HG03460 (cell line): ENCODE measurements around the gene MAPK4.
"Not testable (repeated sequence)": the region's sequence is repeated elsewhere in the genome, so short reads cannot be mapped to it uniquely, and the experiment has no call there.

Experiments
- ATAC-seq: cut with Tn5 transposase; IDR thresholded peaks from one replicate; pipeline ENCODE4 v1.9.1; 2021; ENCODE audit not compliant: unreplicated experiment

Gene MAPK4

DNA sequence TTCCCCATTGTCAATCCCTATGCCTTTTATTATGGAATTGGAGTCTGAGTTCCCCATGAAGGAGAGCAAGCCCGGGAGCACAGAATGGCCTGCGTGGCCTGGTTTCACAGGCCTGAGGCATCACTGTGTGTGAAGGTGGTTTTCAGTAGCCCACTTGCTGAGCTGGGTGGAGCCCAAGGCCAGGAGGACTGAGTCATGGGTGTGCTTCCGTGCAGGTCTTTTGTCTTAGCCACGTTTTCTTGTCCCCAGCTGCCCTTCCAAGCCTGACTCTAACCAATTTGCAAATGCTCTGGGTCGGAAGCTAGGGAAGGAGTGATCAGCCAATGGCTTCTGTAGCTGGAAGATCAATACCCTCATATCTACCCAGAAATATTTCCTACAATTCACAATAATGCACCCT lies 119.2 kb downstream of the MAPK4 start:
- no peak for ATAC-seq

DNA sequence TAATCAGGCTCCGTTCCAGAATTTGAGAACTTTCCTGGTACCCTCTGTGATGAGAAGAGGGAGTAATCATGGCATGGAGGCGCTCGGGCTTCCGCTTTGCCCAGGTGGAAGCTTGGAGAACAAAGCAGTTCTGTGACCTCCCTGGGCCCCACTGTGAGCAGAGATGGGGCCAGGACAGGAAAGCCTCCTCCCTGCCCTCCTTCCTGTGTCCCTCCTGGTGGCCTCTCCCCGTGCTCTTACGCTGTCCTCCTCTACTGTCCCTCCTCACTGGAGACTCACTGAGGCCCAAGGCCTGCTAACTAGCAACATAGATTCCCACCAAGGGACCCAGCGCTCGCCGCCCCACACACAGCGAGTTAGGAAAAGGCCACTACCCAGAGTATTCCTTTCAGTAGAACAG lies 119.8 kb downstream of the MAPK4 start:
- ATAC-seq = no peak

DNA sequence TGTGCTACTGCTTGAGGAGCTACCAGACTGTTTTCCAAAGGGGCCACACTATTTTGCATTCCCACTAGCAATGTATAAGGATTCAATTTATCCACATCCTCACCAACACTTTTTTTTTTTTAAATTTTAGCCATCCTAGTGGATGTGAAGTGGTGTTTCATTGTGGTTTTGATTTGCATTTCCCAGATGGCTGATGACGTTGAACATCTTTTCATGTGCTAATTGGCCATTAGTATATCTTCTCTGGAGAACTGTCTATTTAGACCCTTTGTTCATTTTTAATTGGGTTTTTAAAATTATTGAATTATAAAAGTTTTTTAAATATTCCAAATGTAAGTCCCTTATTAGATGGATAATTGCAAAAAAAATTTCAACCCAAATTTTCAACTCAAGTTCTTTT lies 121.1 kb downstream of the MAPK4 start:
- ATAC-seq = no peak

DNA sequence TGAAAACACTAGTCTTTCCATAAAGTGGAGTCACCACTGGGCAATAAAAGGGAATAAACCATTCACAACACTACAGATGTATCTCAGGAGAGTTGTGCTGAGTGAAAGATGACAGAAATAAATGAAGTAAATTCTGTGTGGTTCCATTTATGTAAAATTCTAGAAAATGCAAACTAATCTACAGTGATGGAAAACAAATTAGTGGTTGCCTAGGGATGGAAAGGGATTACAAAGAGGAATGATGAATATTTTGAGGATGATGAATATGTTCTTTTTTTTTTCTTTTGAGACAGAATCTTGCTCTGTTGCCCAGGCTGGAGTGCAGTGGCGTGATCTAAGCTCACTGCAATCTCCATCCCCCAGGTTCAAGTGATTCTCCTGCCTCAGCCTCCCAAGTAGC lies 123.0 kb downstream of the MAPK4 start:
- ATAC-seq = no peak

GRCh38 chr18:50686409-50686808 lies 126.5 kb downstream of the MAPK4 start:
- ATAC-seq = no peak

GRCh38 chr18:50687491-50687890 lies 127.6 kb downstream of the MAPK4 start:
- ATAC-seq = no peak

GRCh38 chr18:50689578-50689977 lies 129.7 kb downstream of the MAPK4 start:
- no peak for ATAC-seq

GRCh38 chr18:50694147-50694546 lies 134.3 kb downstream of the MAPK4 start:
- ATAC-seq = no peak

GRCh38 chr18:50695431-50696176 lies 135.7 kb downstream of the MAPK4 start:
- ATAC-seq = no peak

GRCh38 chr18:50696436-50696835 lies 136.5 kb downstream of the MAPK4 start:
- ATAC-seq = no peak

GRCh38 chr18:50696929-50697328 lies 137.0 kb downstream of the MAPK4 start:
- no peak for ATAC-seq

GRCh38 chr18:50697509-50697908 lies 137.6 kb downstream of the MAPK4 start:
- ATAC-seq = no peak

DNA sequence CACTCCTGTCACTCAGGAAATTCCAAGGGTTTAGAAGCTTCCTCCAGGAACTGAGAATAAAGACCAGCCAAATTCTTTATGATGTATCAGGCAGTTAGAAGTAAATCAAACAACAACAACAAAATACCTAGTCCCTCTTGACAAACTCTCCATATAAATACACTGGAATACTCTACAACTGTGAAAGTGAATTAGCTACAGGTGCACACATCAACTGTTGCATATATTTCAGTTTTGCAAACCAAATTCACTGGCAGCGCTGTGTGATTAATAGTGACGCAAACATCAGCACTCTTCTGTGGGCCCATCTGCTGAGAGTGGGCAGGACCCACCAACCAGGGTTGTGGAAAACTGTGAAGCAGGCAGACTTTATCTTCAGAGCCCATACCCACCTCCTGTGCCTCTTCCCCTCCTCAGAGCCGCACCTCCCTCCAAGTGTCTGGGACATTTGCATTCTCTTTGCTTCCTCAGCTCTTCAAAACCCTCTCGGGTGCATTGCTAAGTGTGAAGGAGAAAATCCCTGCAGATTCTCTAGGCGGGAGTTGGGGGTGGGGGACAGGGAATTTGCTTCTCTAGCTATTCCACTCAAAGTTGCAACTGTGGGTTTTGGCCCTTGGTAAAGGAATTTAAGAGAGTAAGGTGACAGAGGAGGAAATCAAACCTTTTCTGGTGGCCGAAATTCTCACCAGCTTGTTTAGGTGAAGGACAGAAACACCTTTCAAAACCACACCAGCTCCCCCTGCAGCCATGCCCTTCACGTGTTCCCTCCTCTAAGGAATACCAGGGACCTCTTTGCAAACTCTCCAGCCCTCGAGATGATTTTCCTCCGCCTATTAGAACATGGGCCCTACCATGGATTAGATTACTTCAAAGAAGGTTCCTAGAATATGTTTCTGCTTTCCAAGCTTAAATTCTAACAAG lies 140.6 kb downstream of the MAPK4 start:
- no peak for ATAC-seq

DNA sequence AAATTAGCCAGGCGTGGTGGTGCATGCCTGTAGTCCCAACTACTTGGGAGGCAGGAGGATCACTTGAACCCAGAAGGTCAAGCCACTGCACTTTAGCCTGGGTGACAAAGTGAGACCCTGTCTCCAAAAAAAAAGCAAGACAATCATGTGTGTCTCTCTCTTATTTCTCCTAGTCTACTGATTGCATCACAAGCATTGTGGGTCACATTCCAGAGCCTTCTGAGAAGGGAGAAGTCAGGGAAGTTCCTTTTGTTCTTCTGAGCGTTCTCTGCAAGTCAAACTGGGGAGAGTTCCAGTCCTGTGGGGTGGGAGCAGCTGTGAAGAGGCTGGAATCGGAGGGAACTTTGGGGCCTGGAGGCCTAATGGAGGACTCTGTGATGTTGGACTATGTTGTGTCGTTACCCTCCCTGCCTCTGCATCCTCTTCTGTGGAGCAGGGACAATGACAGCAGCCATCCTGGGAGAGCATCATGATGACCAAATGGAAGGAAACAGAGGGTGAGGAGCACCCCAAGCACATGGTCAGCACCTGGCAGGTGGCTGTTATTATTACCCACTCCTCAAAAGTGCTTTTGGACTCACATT lies 144.6 kb downstream of the MAPK4 start:
- ATAC-seq = no peak

DNA sequence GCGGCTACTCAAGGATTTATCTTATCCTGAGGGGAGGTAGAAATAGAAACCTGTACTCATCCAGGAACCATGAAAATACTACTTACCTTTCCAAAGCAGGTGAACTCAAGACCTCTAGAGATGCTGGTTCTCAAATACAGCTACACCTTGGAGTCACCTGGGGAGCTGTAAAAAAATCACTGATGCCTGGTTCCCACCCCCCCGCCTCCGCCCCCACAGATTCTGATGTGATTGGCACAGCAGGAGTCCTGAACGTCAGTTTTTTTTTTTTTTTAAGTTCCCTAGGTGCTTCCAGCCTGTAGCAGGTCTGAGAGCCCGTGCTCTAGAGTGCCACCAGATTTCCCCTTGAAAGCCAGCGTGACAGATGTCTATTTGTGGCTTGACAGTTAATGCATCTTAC lies 146.3 kb downstream of the MAPK4 start:
- ATAC-seq = no peak

DNA sequence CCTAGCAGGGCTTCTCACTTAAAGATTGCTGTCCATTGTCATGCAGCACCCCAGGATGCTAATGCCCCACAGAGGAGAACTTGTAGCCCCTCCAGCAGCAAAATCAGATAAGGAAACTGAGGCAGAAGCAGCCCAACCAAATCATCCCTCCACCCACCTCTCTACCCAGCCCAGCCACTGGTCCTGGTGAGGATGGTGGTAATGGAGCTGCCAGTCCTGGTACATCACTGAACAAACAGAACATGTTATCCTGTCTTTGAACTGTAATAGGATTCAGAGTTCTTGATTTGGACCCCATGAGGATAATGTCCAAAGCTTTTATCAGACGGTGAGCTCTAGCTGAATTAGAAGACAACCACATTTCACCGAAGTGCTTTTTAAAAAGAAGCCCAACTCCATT lies 146.8 kb downstream of the MAPK4 start:
- ATAC-seq = no peak

DNA sequence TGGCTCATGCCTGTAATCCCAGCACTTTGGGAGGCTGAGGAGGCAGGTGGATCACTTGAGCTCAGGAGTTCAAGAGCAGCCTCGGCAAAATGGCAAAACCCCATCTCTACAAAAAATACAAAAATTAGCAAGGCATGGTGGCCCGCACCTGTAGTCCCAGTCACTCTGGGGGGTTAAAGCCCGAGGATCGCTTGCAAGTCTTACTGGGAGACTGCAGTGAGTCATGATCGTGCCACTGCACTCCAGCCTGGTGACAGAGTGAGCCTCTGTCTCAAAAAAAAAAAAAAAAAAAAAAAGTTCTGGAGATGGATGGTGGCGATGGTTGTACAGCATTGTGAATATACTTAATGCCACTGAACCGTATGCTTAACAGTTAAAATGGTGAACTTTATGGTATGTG lies 147.4 kb downstream of the MAPK4 start:
- ATAC-seq = not testable (repeated sequence)

GRCh38 chr18:50707855-50708469 lies 148.1 kb downstream of the MAPK4 start:
- ATAC-seq = no peak

DNA sequence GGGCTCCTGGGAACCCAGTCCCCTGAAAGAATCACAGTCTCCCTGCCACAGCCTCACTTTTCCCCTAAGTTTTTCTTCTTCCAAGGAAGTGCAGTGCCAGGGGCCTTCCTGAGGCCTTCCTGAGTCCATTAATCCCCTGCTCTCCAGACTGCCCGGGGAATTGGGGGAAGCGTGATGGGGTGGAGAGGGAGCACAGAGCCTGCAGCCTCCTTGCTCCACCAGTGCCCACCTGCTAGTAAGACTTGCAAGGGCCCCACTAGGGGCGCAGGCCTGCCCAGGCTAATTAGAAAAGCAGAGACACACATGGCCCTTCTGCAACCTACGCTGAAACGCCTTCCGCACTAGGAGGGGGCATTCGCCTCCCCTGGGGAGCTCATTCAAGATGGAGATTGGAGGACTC lies 149.3 kb downstream of the MAPK4 start:
- no peak for ATAC-seq

- no peak for ATAC-seq
These were observed 151.5 kb downstream of the MAPK4 start for GRCh38 chr18:50711386-50711785.

DNA sequence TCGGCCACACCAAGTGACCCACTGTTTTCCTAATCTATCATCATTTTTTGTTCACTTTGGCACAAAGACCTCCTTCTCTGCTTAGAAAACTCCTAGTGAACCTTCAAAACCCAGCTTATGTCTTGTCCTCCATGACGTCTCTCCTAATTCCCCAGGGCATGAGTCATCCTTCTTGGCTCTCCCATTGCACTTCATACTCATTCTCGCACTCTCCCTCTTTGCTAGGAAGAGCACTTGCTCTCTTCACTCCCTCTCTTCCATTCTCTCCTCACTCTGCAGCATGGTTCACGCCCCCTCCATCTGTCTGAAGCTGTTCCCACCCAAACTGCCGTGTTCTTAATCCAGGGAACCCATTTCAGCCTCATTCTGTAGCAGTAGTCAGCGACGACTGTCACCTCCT lies 156.0 kb downstream of the MAPK4 start:
- ATAC-seq = no peak
